Measurements from ENCODE around the gene SLC5A1.

SLC5A1 gene

DNA sequence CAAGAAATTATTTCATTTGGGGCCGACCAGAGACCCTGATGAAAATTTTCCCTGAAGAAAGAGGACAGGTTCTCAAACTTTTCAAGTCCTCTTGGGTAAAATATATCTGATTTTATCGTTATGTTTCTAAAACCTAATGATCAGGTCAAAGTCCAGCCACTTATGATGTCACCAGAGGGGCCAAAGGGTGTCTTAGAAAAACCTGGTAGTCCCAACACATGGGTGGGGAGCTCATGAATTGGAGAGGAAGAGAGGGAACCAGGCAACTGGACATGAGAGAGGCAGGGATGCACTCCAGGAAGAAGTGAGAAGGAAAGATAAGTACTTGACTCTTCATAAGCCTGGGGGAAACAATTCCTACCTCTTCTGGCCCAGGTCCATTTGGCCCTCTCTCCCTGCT lies 9.2 kb downstream of the SLC5A1 start:
- no peak for DNase-seq

DNA sequence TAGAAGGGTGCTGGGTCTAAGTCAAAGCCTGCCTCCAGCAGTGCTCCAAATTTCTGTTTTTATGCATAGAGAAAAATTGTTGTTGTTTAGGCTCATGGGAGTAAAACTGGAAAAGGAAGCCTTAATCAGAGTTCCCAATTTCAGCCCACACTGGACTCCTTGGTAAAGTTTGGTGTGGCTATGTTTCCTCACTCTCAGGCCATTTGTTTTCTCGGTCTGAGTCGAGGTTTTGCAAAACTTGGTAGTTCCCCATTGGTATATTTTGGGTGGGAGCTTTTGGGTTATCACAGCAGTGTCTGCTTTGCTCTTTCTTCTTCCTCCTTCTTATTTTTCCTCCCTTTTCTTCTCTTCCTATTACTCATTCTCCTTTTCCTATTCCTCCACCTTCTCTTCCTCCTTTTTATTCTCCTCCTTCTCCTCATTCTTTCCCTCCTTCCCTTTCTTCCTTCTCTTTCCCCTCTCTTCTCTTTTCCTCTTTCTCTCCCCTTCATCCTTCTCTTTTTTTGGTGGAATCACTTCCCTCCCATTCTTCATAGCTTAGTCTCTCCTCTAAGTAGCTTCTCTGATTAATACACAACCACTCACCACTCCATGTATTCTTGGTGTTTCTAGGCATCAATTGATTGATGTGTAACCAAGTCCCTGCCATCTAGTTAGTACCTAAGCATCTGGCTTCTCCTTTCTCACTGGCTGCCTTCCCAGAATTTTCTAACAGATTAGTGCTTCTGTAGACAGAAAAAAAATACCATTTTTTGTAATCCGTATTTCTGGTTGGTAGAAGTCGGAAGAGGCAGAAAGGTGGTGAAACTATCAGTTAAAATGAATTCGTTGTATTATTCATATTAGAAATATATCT lies 10.1 kb downstream of the SLC5A1 start:
- no peak for DNase-seq

DNA sequence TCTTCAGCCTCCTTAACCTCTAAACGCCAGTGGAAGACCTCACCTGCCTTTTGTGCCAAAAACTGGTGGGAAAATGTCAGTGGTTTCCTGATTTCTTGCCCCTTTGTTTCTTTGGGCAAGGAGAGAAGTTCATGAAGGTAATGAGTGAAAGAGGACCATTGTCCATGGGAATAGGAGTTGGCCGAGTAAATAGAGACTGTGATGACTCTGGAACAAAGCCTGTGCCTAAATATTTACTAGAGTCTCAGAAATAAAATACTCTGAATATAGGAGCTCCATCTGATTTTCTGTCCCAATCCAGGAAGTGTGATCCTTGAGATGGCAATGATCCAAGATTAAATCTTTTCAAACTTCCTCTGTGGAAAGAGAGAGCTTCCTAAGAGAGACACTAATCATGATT lies 12.0 kb downstream of the SLC5A1 start:
- DNase-seq: no peak

- DNase-seq: no peak
Observed at GRCh38 chr22:32058656-32059260, 15.7 kb downstream of the SLC5A1 start.

- no peak for DNase-seq
Observed at GRCh38 chr22:32059426-32059825, 16.4 kb downstream of the SLC5A1 start.

- no peak for DNase-seq
Observed at GRCh38 chr22:32063701-32064100, 20.6 kb downstream of the SLC5A1 start.

- no peak for DNase-seq
Observed at GRCh38 chr22:32066820-32067219, 23.8 kb downstream of the SLC5A1 start.

GRCh38 chr22:32067613-32068012 lies 24.6 kb downstream of the SLC5A1 start:
- DNase-seq: no peak

- DNase-seq: no peak
Observed at GRCh38 chr22:32069579-32070372, 26.7 kb downstream of the SLC5A1 start.

DNA sequence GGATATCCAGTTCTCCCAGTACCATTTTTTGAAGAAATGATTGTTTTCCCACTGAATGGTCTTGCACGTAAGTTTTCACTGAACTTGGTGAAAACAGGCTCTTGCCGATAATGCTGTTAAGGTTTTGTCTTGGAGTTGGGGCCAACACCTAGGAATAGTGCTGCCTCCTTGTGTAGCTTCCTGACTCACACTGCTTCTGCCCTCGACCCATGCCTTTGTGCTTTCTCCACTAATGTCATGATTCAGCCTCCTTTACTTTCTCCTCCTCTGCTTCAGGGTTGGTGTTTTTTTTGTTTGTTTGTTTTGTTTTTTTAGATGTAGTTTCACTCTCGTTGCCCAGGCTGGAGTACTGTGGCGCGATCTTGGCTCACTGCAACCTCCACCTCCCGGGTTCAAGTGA lies 30.2 kb downstream of the SLC5A1 start:
- no peak for DNase-seq

- DNase-seq: no peak
Observed at GRCh38 chr22:32073823-32074380, 30.8 kb downstream of the SLC5A1 start.

DNA sequence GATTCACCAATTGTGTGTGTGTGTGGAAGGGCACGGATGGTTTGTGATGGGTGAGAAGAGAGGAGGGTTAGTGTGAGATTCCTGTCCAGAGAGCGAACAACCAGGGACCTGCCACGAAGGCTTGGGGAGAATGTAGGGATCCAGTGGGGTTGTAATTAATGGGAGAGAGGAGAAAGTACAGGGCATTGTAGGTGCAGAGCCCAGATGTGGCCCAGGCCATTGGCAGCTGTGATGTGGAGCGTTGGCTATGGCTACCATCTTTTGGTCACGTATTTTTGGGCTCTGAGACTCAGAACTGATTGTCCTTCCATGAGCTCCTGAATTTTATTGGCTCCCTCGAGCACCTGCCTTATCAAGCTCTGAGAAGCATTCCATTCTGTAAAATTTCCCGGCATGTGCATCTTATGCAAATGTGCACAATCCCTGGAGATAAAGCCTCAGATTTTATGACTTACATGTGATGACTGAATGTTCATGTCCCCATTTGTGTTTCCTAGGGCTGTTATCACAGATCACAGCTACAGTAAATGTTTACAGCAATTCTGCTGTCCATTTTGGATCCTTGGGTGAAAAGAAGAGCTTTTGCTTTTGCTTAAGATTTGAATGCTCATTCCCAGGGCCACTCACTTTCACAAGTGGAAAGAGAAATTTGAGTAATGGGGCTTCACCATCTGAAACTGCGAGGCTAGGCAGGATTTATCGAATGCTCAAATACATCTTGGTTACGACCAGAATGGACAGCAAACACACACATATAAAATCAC lies 33.1 kb downstream of the SLC5A1 start:
- DNase-seq: no peak

DNA sequence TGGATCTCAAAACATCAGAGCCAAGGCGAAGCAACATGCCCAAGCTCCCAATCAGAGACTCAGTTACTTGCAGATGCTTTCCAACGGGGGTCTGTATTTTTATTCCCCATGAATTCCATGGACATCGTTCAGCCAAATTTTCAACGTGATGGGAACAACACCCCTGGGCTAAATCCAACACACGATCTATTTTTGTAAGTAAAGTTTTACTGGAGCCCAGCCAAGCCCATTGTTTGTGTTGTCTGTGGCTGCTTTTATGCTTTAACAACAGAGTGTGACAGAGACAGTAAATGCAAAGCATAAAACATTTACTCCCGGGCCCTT lies 33.7 kb downstream of the SLC5A1 start:
- no peak for DNase-seq

- no peak for DNase-seq
Observed at GRCh38 chr22:32077151-32077550, 34.1 kb downstream of the SLC5A1 start.

DNA sequence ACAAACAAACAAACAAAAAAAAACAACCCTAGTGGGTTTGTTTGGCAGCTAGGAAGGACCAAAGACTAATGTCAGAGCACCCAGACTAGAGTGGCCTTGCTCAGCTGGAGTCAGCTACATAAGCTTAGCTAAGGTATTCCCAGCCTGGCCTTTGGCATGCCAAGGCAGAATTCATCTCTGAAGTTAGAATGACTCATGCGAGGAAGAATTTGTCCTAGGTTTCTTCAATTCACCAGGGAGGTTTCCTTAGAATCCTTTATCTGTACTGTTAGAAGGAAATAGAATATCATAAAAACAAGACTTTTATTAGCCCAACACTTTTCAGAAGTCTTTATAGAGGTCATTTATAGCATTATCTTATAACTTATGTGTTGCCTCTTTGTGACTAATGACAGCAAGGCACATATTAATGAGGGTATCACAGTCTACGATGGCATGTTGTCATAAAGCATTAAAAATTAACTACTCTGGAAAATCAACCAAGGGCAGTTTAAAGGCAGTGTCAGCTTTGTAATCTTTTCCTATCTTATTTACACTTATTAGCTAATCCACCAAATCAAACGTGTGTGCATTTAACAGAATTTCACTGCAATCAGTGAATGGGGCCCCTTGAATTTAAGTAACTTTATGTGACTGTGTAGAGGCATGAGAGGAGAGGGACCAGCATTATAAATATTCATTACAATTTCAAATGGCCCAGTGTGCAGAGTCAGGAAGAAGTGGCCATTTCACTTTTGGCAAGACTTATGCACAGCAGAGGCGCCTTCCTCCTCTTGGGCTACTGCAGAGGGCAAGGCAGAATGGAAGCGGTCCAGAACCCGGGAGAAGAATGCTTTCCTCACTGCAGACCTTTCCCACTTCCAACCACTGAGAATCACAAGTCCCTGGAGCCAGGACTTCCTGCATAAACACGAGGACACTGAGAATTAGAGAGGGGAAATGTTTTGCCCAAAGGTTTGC lies 36.3 kb downstream of the SLC5A1 start:
- no peak for DNase-seq

- no peak for DNase-seq
Observed at GRCh38 chr22:32080904-32081303, 37.8 kb downstream of the SLC5A1 start.

DNA sequence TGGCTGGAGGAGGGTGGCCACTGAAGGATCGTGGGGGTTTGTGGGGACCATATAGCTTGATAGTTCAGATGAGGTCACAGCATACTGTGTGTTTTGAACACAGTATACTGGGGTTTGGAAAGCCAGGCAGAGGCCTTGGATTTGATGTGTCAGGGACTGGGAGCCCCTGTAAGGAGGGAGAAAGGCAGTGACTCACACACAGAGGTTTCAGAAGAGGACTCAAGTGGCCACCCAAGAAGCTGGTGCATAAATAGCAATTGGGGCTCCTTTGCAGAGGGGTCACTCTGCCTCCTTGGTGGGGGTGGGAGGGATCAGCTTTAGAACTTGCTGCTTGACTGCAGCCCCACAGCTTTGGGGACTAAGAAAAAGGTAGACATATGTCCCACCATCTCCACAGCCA lies 39.3 kb downstream of the SLC5A1 start:
- DNase-seq: no peak

DNA sequence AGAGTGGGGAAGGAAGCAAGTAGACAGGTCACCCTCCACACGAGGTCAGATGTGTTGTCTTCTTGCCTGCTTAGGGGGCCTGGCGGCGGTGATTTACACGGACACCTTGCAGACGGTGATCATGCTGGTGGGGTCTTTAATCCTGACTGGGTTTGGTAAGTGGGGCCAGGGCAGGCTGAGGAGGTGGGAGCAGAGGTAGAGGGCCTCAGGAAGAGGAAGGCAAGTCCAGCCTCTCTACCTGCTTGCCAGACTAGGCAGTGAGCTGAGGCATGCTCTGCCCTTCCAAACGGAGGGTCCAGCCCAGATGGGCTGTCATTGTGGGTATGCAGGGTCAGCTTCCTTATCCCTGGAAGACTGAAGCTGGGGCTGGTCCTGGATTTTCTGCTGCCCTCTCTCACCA lies 39.9 kb downstream of the SLC5A1 start:
- DNase-seq: no peak

DNA sequence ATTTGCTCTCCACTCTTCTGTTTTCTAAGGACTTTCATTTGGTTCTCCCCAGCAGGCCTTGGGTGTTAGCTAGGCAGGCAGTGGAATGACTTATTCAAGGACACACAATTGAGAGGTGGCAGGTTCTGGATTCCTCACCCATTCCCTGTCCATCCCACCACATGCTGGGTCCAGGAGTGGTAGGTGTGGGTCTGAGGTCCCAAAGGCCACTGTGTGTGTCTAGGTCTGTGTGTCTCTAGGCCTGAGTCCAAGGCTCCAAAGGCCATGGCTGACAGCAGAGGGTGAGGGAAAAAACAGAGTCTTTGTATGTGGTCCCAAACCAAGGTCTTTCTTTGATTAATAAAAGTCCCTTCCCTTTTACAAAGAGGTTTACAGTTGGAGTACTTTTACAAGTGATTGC lies 40.8 kb downstream of the SLC5A1 start:
- no peak for DNase-seq

DNA sequence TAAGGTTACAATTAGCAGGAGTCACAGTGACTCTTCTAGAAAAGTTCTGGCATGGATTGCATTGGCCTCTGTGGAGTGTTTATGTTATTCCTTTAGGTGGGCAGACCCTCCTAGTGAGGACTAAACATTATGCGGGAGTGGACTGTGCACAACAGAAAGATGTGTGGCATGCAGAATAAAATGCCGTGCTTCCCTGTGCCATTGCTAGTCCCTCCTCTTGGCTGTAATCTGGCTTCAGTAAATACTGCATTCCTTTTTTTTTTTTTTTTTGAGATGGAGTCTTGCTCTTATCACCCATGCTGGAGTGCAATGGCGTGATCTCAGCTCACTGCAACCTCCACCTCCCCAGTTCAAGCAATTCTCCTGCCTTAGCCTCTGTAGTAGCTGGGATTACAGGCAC lies 45.0 kb downstream of the SLC5A1 start:
- no peak for DNase-seq

- no peak for DNase-seq
Observed at GRCh38 chr22:32097018-32097417, 54.0 kb downstream of the SLC5A1 start.
